GM21526 (cell line): ENCODE results near the gene CPEB1.
"Not testable (repeated sequence)": the region's sequence is repeated elsewhere in the genome, so short reads cannot be mapped to it uniquely, and the experiment has no call there.

Experiments used
- ATAC-seq: cut with Tn5 transposase; IDR thresholded peaks from one replicate; pipeline ENCODE4 v1.9.1; 2021; ENCODE audit warnings: moderate library complexity; ENCODE audit not compliant: unreplicated experiment, low FRiP score

The CPEB1 gene

DNA sequence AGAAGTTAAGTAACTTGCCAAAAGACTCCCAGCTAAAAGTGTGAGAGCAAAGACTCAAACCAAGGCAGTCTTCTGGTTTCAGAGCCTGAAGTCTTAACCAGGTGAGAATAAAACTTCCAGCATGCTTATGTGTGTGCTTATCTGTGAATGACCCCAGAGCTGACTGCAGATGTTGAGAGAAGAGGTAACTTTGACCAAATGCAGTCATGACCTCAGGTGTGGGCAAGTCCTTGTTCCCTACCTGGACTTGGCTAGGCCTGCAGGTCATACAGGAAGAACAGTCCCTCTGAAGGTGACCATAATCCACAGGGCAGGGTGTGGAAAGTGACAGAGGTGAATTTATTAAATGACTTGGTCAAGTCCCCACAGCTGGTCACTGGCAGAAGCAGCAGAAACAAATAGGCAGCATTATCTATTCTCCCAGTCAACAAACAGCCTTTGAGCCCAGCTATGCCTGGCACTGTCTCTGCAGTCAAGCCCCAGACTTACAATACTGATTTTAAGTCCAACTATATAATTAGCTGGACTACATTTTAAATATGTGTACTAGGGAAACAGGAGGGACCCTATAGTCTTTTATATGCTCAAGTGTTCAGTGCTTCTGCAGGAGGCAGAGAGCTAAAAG lies 3.0 kb upstream of the CPEB1 start:
- ATAC-seq: no peak

- ATAC-seq: no peak
Measured at GRCh38 chr15:82649226-82649999, 2.2 kb upstream of the CPEB1 start.

DNA sequence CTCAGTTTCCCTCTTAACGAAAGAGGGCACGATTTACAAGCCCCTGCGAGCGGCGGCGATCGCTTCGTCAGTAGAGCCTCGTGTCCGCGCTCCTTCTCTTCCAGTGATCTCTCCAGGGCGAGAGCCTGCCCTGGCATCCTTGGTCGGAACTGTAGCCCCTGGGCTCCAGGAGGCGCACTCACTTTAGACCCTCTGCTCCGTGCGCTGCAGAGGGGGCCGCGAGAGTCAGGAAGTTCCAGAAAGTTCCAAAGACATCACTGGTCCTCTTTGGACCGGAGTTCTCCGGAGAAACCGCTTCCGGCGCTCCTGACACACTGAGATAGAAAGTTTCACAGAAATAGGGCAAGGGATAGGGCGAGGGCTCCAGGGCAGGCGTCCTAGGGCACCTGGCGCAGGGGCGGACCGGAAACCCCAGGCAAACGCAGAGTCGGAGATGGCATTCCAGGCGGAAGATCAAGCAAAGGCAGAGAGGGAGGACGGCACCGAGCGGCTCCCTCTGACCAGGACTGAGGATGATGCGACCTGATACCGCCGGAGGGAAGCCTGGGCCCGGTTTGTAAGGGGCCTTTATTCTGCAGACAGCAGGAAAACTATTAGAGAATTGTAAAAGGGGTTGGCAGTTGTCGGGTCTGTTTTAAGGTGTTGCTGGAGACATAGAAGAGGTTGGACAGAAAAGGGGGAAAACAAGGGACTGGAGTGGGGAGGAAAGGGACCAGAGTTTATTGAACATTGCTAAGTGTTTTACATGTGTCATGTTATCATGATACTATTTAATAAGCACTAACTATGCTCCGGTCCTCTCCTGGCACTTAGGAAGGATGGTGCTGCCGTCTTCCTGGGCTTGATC lies 1.3 kb upstream of the CPEB1 start:
- no peak for ATAC-seq

GRCh38 chr15:82647835-82648256 lies 683 bp upstream of the CPEB1 start:
- no peak for ATAC-seq

DNA sequence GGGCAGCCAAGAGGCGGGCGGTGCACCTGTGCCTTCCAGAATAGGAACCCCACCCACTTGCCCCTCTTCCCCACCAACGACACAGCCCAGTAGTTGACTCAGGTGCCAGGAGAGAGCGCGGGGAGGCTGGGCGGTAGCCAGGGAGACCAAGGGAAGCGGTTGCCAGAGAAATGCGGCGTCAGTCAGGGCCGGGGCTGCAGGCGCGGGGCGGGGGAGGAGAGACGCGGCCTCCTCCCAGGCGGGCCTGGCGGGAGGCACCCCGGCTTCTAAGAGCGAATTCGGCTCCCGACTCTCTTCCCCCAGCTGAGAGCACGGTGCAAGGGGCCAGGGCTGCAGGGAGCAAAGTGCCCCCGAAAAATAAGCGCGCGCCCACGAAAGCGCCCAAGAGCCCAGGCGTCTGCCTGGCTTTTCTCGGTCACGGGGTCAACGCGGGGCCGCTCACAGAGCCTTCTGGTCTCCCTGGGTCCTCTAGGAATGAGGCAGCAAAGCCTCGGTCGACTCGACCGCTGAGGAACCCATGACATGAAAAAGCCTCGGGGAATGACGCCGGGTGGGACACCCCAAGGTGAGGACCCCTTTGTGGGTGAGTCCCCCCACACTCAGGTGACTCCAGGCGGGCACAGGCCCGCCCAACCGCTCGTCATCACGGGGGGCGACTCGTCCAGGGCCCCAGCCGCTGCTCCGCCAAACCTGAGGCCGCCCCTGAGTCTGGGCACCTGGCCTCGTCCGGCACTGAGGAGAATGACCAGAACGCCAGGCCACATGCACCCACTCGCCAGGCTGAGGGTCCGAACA lies 716 bp downstream of the CPEB1 start:
- ATAC-seq: no peak

DNA sequence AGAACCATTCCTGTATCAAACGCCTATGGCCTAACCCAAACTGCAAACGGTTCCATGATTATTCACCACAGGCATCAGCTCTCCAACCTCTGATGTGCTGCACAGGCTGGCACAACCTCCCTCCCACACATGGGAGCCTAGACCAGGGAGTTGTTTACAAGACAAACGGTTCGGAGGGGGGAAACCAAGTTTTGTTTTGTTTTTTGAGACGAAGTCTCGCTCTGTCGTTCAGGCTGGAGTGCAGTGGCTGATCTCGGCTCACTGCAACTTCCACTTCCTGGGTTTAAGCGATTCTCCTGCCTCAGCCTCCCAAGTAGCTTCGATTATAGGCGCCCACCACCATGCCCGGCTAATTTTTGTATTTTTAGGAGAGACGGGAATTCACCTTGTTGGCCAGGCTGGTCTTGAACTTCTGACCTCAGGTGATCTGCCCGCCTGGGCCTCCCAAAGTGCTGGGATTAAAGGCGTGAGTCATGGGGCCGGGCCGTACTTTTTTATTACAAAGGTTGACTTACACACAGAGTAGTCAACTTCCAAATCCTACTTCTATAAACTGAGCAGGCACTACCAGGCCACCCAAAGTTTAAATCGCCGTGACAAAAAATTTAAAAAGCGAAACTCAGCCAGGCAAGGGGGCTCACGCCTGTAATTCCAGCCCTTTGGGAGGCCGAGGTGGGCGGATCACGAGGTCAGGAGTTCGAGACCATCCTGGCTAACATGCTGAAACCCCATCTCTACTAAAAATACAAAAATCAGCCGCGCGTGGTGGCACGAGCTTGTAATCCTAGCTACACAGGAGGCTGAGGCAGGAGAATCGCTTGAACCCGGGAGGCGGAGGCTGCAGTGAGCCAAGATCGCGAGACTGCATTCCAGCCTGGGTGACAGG lies 2.0 kb downstream of the CPEB1 start:
- not testable (repeated sequence) for ATAC-seq

GRCh38 chr15:82643992-82644391 lies 3.2 kb downstream of the CPEB1 start:
- ATAC-seq: no peak

- ATAC-seq: no peak
Measured at GRCh38 chr15:82642656-82643055, 4.5 kb downstream of the CPEB1 start.

DNA sequence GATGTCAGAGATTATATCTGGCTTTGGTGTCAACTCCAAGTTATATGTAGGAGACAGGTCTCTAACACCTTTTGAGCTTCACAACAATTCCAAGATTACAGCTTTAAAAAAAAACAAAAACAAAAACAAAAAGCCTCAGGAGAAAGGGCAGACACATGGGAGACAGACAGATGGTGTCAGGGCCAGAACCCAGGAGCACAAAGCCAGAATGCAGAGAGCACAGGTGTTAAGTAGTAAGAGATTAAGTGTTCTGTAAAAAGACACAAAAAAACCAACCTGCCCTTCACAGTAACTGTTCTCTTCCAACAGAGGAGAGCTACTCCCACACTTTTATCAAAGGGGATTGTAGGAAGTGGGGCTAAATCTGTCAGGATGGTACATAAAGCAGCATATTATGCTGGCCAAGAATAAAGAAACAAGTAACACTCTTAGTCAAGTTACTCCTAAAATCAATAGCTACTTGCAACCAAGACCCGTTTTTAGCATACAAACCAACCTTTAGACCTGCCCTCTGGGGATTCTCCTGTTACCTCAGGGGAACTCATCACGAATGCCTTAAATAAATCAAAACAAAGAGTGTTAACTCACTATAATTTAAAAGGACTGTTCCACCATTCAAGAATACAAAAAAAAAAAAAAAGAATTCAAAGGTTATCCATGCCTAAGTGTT lies 5.9 kb downstream of the CPEB1 start:
- no peak for ATAC-seq

GRCh38 chr15:82640672-82641071 lies 6.5 kb downstream of the CPEB1 start:
- ATAC-seq: no peak

DNA sequence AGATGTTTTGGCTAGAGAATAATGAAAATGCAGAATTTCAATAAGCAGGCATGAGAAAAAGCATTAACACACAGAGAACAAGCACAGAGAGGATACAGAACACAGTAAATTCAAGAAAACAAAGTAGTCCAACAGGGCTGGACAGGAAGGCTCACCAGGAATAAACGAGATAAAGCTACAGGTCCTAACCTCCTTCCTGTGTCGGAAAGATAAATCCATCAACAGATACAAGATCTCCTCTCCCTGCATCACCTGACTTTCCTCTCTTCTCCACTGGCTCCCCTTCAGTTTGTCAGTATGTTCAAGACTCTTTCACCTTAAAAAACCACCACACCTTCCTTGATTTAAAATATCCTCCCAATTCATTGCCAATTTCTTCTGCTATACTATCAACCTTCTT lies 11.4 kb downstream of the CPEB1 start:
- no peak for ATAC-seq

GRCh38 chr15:82630033-82630432 lies 17.1 kb downstream of the CPEB1 start:
- no peak for ATAC-seq

DNA sequence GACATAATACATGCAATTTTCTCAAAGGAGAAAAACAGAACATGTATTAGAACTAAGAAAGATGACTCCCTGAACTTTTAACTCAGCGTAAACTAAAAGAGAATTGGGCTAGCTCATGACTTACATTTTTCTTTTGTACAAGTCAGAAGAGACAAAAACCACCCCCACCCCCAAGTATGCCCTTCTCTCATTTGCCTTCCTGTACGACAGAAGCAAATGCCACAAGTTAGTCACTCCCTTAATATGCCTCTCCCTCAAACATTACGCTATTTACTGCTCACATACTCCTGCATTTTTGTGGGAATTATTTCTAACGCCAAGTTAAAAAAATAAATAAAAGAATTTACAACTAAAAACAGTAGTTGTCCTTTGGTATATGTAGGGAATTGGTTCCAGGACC lies 22.0 kb downstream of the CPEB1 start:
- ATAC-seq: no peak

DNA sequence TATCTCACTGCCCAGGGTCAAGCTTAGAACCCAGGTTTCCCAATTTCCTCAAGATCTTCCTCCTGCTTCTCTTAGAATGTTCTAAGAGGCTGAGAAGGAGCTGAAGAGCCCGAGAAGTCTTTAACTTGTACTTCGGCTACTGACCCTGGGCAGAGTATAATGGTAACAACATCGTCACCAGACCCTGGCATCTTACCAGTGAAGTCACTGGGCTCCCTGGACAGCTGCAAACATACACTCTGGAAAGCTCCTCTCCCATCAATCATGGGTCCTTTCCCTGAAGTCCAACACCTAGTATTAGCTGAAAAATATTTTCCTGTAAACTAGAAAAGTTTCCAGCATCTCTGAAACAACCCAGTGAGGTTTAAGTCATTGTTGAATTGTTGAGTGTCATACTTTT lies 22.7 kb downstream of the CPEB1 start:
- ATAC-seq: no peak

DNA sequence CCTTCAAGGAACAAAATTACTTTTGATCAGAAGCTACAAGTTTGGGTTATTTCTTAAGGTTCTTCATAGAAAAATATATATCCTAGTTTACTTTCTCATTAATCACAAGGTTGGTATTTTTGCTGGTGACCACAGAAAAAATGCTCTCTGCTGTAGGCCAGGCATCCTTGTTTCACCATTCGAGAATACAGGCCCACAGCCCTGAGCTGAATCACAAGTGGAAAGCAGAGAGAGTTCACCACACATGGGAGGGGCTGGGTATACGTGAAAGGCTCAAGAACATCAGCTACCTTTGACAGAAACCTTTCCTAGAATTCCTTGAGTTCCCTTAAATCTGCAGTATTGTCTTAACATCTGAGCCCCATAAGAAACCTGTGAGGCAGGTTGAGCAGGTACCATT lies 23.2 kb downstream of the CPEB1 start:
- no peak for ATAC-seq

DNA sequence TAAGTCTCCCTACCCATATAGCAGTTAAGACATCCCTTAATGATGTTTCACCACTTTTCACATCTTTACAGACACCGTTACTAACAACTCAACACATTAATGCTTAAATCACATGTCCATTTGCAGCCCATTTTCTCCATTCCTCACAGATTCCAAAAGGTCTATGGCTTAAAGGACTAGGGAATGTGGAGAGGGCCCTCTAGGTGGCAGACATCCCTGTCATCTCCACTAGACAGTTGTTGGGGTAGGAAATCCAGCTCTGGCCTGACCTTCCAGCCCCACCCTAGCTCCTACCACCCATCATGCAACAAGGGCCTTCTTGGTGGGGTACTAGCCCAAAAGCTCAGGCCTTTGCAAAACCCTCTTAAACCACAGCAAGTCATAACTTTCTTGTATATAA lies 25.2 kb downstream of the CPEB1 start:
- ATAC-seq: no peak

GRCh38 chr15:82613747-82614146 lies 33.4 kb downstream of the CPEB1 start:
- ATAC-seq: no peak

DNA sequence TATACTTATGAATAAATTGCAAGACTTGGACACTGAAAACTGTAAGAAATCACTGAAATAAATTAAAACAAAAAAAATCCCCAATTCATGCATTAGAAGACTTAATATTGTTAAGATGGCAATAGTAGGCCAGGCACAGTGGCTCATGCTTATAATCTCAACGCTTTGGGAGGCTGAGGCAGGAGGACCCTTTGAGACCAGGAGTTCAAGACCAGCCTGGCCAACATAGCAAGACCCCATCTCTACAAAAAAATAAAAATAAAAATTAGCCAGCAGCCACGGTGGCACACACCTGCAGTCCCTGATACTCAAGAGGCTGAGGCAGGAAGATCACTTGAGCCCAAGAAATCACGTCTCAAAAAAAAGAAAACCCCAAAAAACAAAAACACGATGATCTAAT lies 35.8 kb downstream of the CPEB1 start:
- ATAC-seq: no peak

- no peak for ATAC-seq
Measured at GRCh38 chr15:82602195-82602594, 45.0 kb downstream of the CPEB1 start.
